NCI-H2081 treated with DMSO at 0.1 percent for 48 hours (cell line): Measurements from ENCODE around the gene SPOCK2.
"Not testable (repeated sequence)": the region's sequence is repeated elsewhere in the genome, so short reads cannot be mapped to it uniquely, and the experiment has no call there.

Experiments used
- DNase-seq: peaks from one replicate; lab custom pipeline; 2025; lab: John Stamatoyannopoulos, UW

Gene SPOCK2

DNA sequence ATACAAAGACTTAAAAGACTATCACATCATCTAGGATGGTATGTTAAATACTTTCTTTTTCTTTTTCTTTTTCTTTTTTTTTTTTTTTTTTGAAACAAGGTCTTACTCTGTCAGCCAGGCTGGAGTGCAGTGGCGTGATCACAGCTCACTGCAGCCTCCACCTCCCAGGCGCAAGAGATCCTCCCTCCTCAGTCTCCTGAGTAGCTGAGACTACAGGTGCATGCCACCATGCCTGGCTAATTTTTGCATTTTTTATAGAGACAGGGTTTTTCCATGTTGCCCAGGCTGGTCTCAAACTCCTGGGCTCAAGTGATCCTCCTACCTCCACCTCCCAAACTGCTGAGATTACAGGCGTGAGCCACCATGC is 19.6 kb upstream of the SPOCK2 start:
- DNase-seq: not testable (repeated sequence)

DNA sequence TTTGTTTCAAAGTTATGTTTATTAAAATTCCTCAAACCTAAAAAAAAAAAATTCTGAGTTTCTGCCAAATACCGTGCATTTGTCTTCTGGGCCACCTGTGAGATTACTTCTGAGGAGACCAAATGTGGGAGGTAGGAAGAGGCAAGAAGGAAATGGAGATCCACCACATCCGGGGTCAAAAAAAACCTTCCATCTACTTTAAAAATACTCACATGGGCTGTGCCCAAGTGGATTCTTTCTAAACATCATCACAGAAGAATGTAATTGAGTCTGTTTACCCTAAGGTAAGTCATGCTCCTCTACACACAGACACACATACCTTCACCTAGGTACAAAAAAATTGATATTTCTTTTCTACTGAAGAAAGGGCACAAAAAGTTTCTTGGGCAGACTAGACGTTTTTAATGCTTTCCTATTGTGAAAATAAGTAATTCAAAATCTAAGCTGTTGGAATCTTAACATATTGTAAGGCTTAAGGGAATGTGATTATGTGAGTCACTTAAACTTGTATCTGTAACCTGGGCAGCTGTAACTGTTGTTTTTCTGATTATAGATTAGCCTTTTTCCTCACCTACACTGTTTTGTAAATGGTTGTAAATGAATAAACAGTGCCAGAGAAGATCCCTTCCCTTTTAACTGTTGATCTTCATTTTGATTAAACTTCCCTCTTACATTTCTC is 19.1 kb upstream of the SPOCK2 start:
- no peak for DNase-seq

DNA sequence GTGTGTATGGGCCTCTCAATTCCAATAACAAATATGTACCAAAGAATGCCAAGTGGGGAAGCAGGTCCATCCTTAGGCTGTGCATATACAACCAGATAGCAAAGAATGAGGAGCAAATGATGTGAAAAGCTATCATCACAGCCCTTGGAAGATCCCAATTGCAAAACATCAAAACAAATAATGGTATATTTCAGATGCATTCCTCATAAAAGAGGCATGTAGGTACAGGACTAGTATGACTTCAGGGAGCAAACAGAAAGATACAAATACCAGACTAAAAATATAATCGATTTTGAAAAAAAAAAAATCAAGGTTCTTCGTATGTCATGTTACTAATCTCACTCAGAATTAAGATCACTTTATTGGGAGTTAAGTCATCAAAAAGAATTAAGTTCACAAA is 18.5 kb upstream of the SPOCK2 start:
- DNase-seq: no peak

DNA sequence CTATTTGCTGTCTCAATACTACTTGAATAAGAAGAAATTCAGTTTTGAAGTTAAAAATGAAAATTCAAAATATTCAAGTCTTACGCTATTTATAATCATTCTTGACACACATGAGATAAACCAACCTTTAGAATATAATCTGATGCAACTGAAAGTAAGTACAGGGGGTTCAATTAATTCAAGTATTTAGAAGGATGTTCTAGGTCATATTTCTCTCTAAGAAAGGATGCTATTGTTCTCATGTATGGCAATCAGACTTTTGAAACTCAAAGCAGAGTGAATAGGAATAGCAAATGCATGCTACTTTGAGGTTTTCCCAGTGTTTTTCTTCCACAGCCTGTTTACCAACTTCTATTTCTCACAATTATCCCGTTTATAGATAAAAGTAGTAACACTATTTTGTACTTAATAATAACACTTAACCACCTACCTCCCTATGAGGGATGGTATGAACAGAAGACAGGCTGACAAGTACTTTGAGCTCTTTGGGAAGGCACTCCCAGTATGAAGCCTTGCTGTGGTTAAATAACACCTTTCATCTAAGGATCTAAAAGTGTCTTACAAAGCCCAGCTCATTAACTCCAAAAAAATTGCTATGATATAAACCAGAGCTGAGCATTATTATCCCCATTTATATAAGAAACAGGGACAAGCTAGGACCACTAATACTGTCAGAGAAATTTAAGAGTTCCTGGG is 18.0 kb upstream of the SPOCK2 start:
- no peak for DNase-seq

DNA sequence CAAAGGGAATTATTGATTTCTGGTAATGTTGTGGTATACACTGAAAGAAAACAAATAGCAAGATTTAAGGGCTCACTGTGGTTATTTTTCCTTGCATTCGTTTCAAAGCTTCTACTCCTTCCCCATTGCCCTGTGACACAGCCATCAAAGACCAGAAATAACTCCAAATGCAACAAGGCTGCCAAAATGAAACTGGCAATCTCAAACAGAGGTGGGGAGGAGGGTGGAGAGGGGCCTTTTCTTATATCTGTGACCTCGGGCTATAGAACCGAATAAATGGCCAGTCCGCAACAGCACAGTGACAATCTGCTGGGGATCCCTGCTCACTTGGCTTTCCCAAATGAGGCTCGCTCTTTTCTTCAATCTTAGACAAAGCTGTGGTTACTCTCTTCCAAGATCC is 17.4 kb upstream of the SPOCK2 start:
- DNase-seq: no peak

DNA sequence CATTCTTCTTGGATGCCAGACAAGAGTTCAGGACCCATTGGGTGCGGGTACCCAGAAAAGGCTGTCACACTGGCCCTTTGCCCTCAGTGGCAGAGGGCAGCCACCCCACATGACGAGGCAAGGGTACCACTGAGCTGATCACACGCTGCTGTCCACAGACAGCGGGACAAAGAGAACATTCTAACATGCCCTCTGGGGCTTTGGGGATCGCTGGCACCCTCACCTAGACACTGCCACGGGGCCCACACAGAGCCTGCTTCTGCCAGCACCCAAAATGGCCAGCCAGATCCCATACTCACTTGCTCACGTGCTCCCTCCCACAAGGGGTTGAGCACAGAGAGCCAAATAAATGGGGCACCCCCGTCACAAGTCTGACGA is 16.7 kb upstream of the SPOCK2 start:
- no peak for DNase-seq

DNA sequence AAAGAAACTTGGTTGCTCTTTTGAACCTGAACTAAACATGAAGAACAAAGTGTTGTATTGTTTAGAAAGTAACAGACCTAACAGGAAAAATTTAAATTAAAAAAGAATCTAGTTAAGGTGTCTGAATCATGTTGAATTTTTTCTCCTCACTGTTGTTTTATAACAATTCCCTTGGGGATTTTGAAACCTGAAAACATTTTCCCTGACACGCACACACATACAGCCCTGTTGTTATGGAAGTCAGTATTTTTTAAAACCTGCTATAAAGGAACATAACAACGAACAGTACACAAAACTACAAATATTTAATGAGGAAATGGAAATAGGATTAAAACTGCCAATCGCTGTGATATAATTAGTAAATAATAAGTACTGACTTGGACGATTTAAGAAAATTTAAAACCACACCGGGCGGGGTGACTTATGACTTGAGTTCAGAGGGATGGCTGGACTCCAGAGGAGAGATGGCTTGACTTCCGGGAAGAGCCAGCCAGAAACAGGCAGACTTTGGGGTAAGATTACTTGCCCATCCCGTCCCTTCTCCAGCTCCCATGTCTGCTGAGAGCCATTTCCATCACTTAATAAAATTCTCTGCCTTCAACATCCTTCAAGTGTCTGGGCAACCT is 16.2 kb upstream of the SPOCK2 start:
- DNase-seq: no peak

DNA sequence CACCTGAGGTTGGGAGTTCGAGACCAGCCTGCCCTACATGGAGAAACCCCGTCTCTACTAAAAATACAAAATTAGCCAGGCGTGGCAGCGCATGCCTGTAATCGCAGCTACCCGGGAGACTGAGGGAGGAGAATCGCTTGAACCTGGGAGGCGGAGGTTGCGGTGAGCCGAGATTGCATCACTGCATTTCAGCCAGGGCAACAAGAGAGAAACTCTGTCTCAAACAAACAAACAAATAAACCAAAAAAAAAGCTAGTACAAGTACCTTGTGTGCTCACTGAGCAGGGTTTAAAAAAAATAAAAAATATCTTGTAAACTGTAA is 11.2 kb upstream of the SPOCK2 start:
- no peak for DNase-seq

DNA sequence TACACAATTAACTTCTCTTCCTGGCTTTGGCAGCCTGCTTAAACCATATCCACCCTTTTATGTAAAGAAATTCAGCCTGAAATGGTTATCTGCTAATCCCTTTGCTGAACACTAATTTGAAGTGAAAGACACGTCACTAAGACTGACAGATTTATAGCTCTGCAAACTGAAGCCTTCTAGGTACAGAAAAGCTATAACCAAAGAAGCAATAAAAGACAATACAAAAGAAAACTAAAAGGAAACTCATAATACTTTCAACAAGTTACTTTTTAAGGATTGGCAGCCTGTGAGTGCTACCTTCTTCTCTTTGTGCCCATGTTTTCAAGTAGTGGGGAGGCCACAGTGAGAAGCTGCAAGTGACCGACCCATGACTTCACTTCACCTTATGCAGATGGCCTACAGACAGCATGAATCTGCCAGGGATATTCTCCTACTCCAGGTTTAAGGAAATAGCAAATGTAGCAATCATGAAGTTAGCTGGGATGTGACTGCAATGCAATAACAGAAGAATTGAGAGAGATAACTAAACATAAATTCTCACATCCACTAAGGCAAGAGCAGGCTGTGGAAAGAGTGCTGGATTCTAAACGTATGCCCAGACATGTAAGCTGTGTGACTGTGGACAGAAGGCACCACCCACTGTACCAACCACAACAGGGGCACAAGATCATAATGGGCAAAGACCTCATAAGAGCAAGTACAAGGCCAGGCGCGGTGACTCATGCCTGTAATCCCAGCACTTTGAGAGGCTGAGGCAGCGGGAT is 10.7 kb upstream of the SPOCK2 start:
- no peak for DNase-seq

DNA sequence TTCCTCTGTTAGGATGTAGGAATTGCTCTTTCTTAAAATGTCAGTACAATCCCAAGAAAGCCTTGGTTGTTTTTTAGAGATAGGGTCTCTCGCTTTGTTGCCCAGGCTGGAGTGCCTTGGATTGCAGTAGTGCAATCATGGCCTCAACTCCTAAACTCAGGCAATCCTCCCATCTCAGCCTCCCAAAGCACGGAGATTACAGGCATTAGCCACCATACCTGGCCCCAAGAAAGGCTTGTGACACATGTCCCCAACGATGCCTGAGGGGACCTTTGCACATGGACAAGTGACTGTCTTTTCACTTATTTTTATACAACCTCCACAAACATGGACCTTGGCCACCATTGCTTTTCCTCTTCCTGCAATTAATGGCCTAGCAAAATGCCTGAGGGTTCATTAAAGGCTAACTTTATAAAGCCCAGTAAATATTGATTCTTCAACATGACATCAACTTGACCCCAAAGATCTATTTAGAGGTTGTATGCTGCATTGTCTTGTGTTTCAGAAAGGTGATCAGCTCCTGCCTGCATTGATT is 10.0 kb upstream of the SPOCK2 start:
- DNase-seq: no peak

DNA sequence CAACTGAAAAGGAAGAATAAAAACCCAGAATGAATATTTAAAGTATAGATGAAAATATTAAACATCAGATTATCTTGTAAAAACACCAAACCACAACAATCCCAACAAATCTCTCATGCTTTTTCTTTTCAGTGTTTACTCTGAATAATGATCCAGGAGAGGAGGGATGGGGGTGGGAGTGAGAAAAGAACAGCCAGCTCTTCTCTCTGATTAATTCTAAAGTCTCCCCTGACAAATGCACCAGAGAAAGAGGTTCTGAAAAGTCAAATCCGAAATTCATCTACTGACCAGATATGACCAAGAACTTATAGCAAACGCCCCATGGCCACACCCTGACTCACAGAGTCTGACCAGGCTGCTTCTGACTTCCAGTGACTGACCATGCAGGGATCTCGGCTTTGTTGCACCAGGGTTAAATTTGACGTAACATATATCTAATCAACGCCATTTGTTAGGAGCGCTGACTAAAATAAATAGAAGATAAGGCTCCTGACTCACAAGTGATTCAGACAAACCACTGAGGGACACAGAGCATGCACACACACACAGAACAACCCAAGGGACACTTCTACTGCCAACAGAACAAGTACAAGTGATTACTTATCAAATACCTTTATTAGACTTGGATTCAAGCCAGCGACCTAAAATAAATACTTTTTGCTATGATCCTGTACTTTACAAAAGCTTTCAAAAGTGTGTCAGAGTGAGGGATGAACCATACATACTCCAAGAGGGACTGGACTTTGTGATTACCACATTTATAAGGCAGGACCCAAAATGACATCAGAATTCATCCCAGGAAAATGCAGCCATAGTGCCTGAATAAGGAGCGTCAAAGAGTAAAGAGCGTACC is 9.3 kb upstream of the SPOCK2 start:
- no peak for DNase-seq

DNA sequence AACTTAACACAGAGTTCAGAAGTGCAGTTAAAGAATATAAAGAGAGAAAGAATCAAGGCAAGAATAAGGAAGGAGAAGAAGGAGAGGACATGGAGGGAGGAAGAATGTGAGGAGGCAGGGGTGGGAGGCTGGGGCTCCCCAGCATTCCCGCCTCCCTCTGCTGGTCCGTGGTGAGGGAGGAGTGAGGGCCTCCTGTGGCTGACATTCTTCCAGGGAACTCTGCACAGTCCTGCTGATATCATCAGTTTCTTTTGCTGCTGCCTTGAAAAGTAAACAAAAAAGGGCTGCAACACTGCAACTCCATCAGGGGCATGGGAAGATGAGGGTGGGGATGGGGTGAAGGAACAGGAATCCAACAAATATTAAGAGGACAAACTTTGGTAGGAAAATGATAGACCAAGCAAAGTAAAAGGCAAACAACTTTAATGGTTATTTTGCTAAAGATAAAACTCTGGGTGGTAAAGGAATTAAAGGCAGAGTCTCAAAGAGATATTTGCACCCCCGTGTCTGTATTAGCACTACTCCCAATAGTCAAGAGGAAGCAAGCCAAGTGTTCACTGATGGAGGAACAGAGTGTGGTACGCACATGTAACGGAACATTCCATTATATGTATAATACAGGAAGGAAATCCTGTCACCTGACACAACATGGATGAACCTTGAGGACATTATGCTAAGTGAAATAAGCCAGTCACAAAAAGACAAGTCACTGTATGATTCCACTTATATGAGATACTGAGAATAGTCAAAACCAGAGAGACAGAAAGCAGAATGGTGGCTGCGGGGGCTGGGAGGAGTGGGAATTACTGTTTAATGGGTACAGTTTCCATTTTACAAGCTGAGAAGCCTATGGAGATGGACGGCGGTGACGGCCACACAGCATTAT is 8.0 kb upstream of the SPOCK2 start:
- no peak for DNase-seq

DNA sequence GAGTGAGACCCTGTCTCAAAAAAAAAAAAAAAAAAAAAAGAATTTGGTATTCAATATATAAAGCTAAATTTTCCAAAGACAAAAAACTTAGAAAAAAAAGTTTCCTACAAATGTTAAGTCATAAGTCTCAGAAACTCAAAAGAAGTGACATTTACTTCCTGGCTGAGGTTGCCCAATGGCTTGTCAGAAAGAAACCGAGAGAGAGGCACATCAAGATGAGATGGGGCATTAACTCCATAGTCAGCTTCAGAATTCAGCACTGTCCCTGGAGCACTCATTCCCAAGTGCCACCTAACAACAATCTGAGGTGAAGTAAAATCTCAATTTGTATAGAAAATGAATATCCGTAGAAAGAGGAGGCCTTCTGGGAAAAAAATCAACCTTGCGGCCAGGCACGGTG is 6.8 kb upstream of the SPOCK2 start:
- no peak for DNase-seq

DNA sequence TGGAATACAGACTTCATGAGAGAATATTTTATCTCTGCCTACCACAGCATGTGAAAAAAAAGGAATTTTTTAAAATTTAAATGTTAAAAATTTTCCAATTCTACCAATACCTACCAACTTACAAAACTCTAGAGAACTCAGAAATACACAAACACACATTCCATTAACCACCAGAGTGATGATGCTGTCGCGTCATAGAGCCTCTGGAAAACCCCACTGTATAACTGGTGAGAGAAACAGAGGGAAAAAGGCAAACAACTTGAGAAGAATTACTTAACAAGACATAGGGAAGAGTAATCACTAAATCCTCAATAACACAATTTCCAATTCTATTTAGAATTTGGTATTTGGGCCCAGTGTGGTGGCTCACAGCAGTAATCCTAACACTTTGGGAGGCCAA is 6.2 kb upstream of the SPOCK2 start:
- DNase-seq: no peak

DNA sequence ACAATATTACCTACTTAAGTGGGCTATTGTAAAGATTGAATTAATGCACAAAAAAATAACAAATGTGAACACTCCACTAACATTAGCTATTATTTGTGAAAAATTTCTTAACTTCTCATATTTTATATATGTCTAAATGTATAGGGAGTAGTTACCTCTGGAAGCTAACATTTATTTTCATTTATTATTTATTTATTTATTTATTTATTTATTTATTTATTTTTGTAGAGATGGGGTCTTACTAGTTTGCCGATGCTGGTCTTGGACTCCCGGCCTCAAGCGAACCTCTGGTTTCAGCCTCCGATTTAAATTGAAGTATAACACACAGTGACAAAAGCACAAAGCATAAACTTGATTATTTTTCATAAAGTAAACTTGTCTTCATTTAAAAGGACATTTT is 5.1 kb upstream of the SPOCK2 start:
- DNase-seq: no peak

DNA sequence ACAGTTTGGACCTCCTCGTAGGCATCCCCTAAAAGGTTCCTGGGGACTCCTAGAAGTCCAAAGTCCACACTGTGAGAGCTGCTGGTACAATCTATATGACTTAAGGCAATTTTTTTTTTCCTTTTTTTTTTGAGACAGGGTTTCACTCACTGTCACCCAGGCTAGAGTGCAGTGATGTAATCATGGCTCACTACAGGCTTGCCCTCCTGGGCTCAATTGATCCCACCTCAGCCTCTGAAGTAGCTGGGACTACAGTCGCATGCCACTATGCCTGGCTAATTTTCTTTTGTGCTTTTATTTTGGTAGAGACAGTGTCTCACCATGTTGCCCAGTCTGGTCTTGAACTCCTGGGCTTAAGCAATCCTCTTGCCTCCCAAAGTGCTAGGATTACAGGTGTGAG is 4.6 kb upstream of the SPOCK2 start:
- DNase-seq: no peak

DNA sequence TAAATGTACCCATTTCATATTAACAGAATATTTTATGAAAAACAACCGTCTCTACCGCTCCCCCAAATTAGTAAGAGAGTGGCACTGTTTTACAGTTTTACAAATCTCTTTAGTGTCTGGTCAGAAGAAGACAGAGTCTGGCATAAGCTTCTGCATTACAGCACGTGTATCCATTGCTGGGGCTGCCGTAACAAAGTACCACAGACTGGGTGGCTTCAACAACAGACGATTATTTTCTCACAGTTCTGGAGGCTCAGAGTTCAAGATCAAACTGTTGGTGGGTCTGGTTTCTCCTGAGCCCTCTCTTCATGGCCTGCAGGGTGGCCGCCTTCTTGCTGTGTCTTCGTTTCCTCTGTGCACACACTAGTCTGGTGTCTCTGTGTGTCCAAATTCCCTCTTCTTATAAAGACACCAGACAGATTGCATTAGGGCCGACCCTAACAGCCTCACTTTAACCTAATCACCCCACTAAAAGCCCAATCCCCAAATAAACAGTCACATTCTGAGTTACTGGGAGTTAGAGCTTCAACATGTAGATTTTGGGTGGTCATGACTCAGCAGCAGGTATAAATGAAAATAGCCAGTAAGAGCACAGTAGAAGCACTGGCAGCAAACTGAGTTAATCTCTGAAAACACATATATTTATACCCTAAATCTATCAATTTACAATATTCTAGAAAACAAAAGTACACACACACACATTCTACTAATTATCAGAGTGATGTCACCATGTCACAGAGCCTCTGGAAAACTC is 4.0 kb upstream of the SPOCK2 start:
- no peak for DNase-seq

DNA sequence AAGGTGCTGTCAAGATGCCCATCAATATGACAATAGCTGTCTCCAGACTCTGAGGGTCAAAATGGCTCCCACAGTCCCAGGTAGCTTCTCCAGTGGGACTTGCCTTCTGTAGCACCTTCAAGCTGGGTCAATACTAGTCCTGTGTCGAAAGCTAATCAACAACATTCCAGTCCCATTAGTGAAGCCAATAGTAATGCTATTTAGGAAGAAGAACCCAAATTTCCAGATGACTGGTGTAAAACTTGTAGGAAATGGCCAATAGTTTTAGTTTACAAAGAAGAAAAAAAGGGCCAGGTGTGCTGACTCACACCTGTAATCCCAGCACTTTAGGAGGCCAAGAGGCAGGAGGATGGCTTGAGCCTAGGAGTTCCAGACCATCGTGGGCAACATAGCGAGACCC is 2.0 kb upstream of the SPOCK2 start:
- DNase-seq: no peak

DNA sequence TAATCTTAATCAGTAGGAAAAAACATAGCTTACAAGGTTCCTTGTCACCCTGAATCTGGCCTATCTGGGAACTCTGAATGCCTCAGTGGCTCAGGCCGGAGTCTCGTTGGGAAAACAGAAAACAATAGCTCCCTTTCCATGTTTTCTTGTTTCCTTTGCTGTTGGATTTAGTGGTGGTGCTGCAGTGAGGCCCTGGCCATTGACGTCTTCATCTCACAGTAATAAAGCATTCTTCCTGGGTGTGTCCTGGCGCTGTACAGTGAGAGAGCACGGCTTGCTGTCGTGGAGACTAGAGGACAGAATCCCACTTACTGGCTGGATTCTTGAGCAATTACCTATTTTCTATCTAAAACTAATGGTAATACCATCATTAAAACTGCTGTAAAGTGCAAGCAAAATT is 1.3 kb upstream of the SPOCK2 start:
- no peak for DNase-seq

DNA sequence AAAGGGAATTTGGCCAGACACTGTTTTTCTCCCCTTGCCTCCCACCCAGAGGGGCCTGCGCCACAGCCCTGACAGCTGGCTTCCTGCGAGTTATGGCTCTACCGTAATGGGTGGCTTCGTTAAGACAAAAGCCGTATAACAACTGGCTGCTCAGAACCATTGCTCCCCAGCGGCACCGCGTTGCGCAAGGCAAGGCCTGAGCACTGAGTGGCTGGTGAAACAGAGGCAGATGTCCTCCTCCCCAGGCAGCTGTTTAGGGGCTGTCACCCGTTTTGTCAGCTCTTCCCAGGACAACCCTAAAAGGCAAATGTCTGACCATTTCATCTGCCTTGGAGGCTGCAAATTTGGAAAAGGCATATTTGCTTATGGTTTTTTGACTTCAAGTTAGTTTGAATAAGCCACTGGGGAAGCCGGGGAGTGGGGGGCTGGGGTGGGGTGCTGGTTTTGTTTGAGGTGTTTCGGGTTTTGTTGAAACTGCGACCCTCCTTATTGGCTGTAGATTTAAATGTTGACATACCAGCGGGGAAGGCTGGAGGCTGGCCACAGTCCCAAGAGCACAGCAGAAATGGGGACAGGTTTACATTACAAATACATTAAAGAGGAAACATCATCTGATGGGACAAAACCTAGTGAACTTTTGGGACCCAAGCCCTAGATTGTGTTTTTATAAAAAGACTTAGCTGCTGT is 681 bp upstream of the SPOCK2 start:
- DNase-seq: peak; percentile 22
